ENCODE measurements around the gene PNMA6E. TPM values are rescaled to one million over a fixed set of nuclear protein-coding genes. Genes with fewer than 3 reads are reported as not detected.
"Not testable (repeated sequence)": the region's sequence is repeated elsewhere in the genome, so short reads cannot be mapped to it uniquely, and the experiment has no call there.

PNMA6E gene
- polyA plus RNA-seq, 3 donors, result not detected

DNA sequence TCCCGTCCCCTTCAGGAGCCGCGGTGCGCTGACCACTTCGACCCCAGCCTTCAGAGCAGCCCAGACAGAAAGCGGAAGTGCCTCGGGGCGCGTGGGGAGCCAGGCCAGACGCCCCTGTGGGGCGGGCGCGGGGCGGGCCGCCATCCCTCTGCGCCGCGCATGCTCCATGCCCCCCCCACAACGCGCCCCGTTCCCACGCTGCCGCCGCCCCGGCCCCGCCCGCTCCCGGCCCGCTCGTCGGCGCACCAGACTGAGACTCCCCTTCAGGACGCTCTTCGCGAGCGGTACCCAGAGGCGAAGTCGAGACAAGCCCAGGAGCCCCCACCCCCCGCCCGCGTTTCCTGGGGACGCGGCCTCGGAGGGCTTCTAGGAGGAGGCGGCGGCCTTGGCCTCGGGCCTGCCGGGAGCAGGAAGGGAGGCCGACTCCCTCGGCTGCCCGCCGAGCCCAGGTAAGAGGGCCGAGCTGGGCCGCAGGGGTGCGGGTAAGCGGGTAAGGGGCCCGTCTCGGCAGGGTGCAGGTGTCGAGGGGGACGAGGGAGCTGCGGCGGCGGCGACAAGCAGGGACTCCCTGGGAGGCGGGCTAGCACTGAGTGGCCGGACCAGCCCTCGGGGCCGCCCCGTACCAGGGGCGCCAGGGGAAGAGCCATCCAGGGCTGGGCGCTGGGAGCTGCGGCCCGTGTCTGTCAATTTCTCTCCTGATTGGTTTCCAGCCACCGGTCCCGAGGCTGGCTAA is 10.3 kb upstream of the PNMA6E start, which contains the start of gene ZFP92:
Gene ZFP92, plus strand, starts transcription at position 218 of the 733 bp plus-strand sequence. CDS start 6,851 bp downstream, outside the sequence.
- DNase-seq (ENCODE audit: extremely low read depth in 1 of 11, low read depth in 9 of 11, low spot score in 4 of 11), result no peak

GRCh38 chrX:153410888-153411254 is 9.7 kb upstream of the PNMA6E start:
- DNase-seq (ENCODE audit: extremely low read depth in 1 of 11, low read depth in 9 of 11, low spot score in 4 of 11), result no peak

DNA sequence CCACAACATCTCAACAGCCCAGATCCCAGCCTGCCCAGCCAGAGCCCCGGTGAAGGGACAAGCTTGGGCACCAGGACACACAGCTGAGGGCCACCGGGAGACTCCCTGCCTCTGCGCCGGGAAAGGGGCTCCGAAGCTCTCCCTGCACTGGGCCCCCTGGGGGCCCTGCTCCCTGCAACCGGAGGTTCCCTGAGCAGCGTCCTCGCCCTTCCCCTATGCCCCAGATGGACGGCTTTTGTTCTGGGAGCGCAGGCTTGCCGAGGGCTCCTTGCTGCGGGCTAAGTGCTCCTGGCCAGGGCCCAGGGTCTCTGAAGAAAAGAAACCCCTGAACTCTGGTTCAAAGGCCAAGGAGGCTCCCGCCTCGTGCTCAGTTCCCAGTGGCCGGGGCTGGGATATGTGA is 9.2 kb upstream of the PNMA6E start:
- no peak for DNase-seq (ENCODE audit: extremely low read depth in 1 of 11, low read depth in 9 of 11, low spot score in 4 of 11)

DNA sequence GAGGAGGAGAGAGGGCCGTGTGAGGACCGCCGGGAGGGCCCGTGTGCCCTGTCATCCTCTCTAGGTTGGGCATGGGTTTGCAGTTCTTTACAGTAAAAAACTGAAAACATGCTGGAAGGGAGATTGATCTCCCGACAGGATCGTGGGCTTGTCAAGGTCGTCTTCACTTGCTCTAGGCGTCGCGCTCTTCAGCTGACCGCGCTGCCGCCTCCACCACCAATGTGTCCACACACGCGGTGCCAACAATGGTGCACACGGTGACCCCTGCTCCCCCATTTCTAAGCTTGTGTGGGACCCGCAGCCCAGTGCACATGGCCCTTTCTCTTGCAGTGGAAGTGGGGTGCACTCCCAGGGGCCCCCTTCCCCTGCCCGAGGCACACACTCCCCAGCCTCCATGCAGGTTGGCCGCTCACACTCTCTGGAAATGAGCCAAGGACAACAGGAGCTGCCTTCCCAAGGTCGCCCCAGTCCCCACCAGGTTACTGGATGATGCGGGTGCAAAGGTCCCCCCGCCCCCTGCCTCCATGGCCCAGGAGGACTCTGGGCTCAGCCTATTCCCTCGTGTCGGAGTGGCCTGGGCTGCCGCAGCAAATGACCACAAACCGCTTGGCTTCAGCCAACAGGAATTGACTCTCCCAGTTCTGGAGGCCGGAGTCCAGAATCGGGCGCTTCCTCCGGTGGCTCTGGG is 8.4 kb upstream of the PNMA6E start:
- no peak for DNase-seq (ENCODE audit: extremely low read depth in 1 of 11, low read depth in 9 of 11, low spot score in 4 of 11)

- DNase-seq (ENCODE audit: extremely low read depth in 1 of 11, low read depth in 9 of 11, low spot score in 4 of 11), result no peak
Measured at GRCh38 chrX:153408871-153409351, 7.8 kb upstream of the PNMA6E start.

GRCh38 chrX:153408221-153408721 is 7.1 kb upstream of the PNMA6E start:
- no peak for DNase-seq (ENCODE audit: extremely low read depth in 1 of 11, low read depth in 9 of 11, low spot score in 4 of 11)

GRCh38 chrX:153407736-153408135 is 6.6 kb upstream of the PNMA6E start:
- DNase-seq (ENCODE audit: extremely low read depth in 1 of 11, low read depth in 9 of 11, low spot score in 4 of 11), result no peak

DNA sequence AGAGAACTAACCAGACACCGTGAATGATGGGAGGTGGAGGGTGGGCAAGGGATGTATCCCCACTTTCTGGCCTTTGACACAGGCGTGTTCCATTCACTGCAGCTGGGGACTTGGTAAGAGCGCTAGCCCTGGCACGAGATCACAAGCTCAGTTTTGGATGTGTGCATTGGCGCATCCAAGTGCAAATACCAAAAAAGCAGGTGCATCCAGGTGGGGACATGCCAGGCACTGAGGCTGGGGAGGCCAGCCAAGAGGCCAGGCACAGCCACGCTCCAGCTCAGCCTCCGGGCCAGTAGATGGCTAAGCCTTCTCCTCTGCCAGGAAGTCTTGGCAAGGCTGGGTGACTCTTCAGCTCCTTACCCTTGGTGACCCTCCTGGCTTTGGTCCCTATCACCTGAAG is 5.8 kb upstream of the PNMA6E start:
- DNase-seq (ENCODE audit: extremely low read depth in 1 of 11, low read depth in 9 of 11, low spot score in 4 of 11), result no peak

GRCh38 chrX:153406011-153406410 is 4.9 kb upstream of the PNMA6E start:
- no peak for DNase-seq (ENCODE audit: extremely low read depth in 1 of 11, low read depth in 9 of 11, low spot score in 4 of 11)

DNA sequence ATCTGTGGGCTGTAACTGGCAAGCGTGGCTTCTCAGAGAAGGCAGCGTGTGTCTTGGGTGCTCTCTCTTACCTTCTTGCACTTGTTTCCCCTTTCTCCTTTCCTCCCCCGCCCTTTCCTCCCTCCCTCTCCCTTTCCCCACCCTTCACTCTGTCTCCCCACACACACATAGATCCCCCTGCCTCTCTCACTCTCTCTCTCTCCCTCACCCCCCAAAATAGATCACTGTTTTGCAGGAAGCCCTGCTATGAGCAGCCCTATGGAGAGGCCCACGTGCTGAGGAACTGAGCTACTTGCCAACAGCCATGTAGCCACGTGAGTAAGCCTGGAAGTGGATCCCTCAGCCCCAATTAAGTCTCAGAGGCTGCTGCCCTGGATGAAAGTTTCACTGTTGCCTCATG is 4.3 kb upstream of the PNMA6E start:
- no peak for DNase-seq (ENCODE audit: extremely low read depth in 1 of 11, low read depth in 9 of 11, low spot score in 4 of 11)

DNA sequence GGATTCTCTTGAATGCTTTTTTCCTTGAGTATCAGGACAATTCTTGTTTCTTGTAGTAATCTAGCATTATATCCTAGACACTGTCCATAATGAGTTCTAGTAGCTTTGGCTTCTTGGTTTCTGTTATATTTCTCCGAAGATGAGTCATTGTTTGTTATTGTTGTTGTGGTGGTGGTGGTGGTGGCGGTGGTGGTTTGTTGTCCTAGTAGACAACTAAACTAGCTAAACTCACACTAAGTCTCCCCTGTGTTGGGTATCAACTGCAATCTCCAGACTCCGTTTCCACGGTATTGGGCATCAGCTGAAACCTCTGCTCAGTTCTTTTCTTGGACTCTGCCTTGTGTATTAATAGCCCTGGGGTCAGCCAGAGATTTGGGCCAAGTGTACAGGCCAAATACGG is 3.2 kb upstream of the PNMA6E start:
- DNase-seq (ENCODE audit: extremely low read depth in 1 of 11, low read depth in 9 of 11, low spot score in 4 of 11), result not testable (repeated sequence)

- no peak for DNase-seq (ENCODE audit: extremely low read depth in 1 of 11, low read depth in 9 of 11, low spot score in 4 of 11)
Measured at GRCh38 chrX:153400146-153401132, 711 bp downstream of the PNMA6E start.

DNA sequence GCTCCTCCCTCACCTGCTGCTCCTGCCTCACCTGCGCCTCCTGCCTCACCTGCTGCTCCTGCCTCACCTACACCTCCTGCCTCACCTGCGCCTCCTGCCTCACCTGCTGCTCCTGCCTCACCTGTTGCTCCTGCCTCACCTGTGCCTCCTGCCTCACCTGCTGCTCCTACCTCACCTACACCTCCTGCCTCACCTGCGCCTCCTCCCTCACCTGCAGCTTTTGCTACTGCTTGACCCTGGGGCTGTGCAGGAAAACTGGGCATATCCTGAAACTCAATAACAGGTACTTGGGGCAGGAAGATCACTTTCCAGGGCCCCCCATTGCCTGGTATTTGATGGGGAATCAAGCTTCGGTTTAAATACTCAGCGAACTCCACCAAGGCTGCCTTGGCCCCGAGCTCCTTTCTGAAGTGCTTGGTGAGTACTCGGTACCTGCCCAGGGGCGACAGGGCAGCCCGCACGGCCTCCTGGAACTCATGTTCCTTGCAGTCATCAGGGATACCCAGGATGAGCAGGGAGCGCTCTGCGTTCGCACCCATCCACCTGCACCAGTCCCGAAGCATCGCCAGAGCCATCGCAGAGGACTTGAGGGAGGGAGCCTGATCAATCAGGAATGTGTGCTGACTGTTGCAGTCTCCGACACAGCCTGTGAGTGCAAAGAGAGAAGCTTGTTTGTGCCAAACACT is 2.7 kb downstream of the PNMA6E start:
- DNase-seq (ENCODE audit: extremely low read depth in 1 of 11, low read depth in 9 of 11, low spot score in 4 of 11), result no peak

DNA sequence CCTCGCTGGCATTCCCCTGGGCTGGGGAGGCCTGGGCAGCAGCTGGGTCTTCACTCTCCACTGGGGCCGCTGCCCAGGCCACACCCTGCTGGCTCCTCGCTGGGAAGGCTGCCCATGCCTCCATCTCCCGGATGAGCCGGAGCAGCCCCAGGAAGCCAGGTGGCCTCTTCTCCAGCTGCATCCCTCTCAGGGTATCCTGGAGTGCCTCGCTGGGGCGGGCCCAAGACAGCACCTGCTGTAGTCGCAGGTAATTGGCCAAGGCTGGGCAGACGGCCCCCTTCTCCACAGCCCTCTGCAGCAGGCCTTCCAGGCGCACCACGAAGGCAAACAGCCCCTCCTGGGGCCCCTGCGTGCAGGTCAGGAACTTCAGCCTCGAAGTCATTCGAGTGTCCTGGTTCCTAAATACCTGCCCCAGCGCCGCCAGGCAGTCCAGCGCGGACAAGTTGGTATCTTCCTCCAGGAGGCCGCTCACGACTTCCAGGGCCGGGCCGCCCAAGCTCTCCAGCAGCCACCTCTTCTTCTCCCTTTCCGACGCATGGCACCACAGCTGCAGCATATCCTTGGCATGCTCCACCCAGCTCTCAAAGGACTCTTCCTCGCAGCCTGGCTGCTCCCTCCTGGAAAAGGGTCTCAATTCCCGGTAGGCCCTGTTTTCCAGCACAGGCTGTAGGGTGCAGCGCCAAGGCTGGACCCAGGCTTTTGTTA is 3.7 kb downstream of the PNMA6E start:
- no peak for DNase-seq (ENCODE audit: extremely low read depth in 1 of 11, low read depth in 9 of 11, low spot score in 4 of 11)

DNA sequence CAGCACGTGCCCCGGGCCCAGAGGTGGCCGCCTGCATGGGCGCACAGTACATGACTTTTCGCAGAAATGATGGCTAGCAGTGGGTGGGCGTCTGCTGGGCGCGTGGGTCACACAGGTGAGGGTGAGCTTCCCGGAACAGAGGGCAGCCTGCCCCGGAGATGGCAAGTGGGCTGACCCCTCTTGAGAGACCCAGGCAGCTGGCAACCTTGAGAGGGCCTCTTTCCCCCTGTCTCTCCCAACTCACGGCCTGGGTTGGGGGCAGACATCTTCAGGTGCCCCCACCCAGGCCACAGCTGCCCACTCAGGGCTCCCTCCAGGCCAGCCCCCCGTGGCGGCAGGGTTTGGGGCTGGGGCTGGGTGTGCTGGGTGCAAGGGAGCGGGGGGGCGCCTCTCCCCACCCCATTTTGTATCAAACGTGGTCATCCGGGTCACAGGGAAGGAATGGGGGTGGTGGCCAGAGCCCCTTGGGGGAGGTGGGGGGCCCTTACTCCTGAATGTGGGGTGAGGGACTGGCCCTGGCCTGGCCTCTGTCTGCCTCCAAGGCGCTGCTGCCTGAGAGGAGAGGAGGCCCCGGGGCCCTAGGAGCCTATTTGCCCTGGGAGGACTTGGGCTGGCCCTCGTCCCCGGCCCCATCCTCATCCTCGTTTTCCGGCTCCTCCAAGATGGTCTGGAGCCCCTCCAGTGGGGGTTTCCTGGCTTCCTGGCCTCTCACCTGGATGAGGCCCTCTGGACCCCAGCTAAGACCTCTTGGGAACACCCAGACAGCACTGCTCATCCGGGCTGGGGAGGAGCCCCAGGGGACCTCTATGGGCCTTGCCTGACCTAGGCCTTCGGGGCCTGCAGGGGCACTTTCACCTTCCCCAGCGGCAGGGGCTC is 4.6 kb downstream of the PNMA6E start:
- no peak for DNase-seq (ENCODE audit: extremely low read depth in 1 of 11, low read depth in 9 of 11, low spot score in 4 of 11)

DNA sequence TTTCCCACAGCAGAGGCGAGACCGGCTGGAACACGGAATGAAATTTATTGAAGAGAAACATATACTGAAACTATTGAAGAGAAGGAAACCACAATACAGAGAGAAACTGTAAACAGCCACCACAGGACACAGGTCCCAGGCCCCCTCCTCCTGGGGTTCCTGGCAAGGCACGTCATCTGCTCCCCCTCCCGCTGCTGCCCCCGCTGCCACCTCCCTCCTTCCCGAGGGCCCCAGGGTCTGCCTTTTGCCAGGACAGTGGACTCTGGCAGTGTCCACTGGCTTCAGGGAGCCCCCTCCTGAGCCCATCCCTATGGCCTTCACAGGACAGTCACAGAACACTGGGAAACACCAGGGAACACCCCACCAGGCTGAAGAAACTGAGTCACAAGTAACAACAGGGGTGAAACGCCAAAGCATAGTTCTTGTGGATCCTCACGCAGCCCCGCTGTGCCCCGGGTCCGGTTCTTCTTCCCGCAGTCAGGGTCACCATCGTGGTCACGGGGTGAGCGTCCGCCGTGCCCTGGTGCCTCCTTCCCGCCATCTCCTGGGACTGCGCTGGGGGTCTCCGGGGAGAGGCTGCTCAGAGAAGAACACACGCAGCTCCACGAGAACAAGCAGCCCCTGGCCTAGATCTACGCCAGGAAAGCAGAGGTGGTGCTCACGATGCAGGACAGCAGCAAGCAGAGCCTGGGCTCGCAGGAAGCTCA is 5.4 kb downstream of the PNMA6E start:
- no peak for DNase-seq (ENCODE audit: extremely low read depth in 1 of 11, low read depth in 9 of 11, low spot score in 4 of 11)

DNA sequence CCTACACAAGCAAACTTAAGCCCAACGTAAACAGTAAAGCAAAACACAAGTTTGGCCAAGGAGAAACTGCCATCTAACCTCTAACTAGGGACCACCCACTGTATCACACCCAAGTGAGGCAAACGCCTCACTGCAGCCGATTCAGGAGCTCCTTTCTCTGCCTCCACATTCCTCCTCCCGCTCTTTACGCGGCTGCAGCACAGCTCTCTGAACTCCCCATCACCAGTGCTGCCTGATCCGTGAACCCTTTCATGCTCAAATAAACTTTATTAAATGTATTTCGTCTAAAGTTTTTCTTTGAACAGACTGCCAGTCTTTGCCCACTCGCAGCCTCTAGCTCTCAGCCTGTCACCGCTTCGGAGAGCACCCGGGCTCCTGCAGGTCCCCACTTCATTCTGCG is 6.5 kb downstream of the PNMA6E start:
- DNase-seq (ENCODE audit: extremely low read depth in 1 of 11, low read depth in 9 of 11, low spot score in 4 of 11), result no peak
